SK-N-SH (cell line): ENCODE data around the gene PHKB. TPM values are rescaled to one million over a fixed set of nuclear protein-coding genes. Genes with fewer than 3 reads are reported as not detected.

Experiments
- CTCF ChIA-PET: fragments of 300-600, 350-600 bp; formaldehyde crosslinking; extraction: SDS; loops from one replicate; lab custom pipeline; 2021; lab: Yijun Ruan, JAX
- POLR2A ChIA-PET: fragments of 350-600 bp; sonication (Branson Sonifier 250); formaldehyde crosslinking; extraction: SDS; loops from one replicate; lab custom pipeline; 2020; ENCODE audit warnings: antibody characterized with exemption, inconsistent platforms; lab: Yijun Ruan, JAX
- DNase-seq: peaks from one replicate; pipeline ENCODE4 v3.0.0; 2012
- H2AFZ ChIP-seq: fragments of 200-600 bp; sonication (generic); 2 replicates; pipeline ENCODE4 v1.8.1; 2016; ENCODE audit warnings: antibody characterized with exemption, mild to moderate bottlenecking, low read depth
- H3F3A ChIP-seq: fragments of 200-600 bp; sonication (generic); replicated peaks from 2 replicates; pipeline ENCODE3; 2016; ENCODE audit warnings: antibody characterized with exemption, mild to moderate bottlenecking; ENCODE audit not compliant: insufficient read depth
- H3K27ac ChIP-seq, 2 experiments: fragments of 200-500 bp in 1 of 2; fragments of 200-600 bp in 1 of 2; sonication (Bioruptor generic) in 1 of 2; sonication (generic), shearing (Covaris generic) in 1 of 2; 2 replicates each; pipeline versions ENCODE4 v1.5.1 to v1.6.1; 2014 to 2016; ENCODE audit warnings: low read depth in 2 of 2, inconsistent platforms in 1 of 2, low read length in 1 of 2, mild to moderate bottlenecking in 1 of 2, mixed read lengths in 1 of 2
- H3K27me3 ChIP-seq: fragments of 200-600 bp; sonication (generic), shearing (Covaris generic); 2 replicates; pipeline ENCODE4 v1.6.1; 2016; ENCODE audit warnings: mixed run types; ENCODE audit not compliant: insufficient read depth
- H3K36me3 ChIP-seq, 2 experiments: fragments of 200-500 bp in 1 of 2; fragments of 200-600 bp in 1 of 2; sonication (Bioruptor generic) in 1 of 2; sonication (generic) in 1 of 2; replicated peaks in 1 of 2; 2 replicates each; pipeline versions ENCODE3 to v1.5.1; 2014 to 2016; ENCODE audit warnings: low read length in 1 of 2, mild to moderate bottlenecking in 1 of 2; ENCODE audit not compliant: insufficient read depth in 2 of 2, control insufficient read depth in 1 of 2
- H3K4me1 ChIP-seq, 2 experiments: fragments of 200-500 bp in 1 of 2; fragments of 200-600 bp in 1 of 2; sonication (Bioruptor generic) in 1 of 2; sonication (generic), shearing (Covaris generic) in 1 of 2; 2 replicates each; pipeline versions ENCODE4 v1.5.1 to v1.6.1; 2014 to 2016; ENCODE audit warnings: low read depth in 1 of 2, low read length in 1 of 2, mixed run types in 1 of 2; ENCODE audit not compliant: insufficient read depth in 2 of 2, control insufficient read depth in 1 of 2
- H3K4me2 ChIP-seq: fragments of 200-600 bp; sonication (generic), shearing (Covaris generic); 2 replicates; pipeline ENCODE4 v1.6.1; 2017; ENCODE audit warnings: mixed run types
- H3K4me3 ChIP-seq, 2 experiments: fragments of 200-500 bp in 1 of 2; fragments of 200-600 bp in 1 of 2; sonication (Bioruptor generic) in 1 of 2; sonication (generic), shearing (Covaris generic) in 1 of 2; 2 replicates each; pipeline versions ENCODE4 v1.5.1 to v1.8.1; 2014 to 2016; ENCODE audit warnings: low read depth in 2 of 2, inconsistent platforms in 1 of 2, low read length in 1 of 2, mild to moderate bottlenecking in 1 of 2, mixed read lengths in 1 of 2, moderate library complexity in 1 of 2
- H3K79me2 ChIP-seq: fragments of 200-600 bp; sonication (generic); 2 replicates; pipeline ENCODE4 v1.8.1; 2017; ENCODE audit warnings: mild to moderate bottlenecking; ENCODE audit not compliant: insufficient read depth
- H3K9ac ChIP-seq: fragments of 200-600 bp; sonication (generic); 2 replicates; pipeline ENCODE4 v1.6.1; 2017; ENCODE audit warnings: mixed run types
- H3K9me2 ChIP-seq: fragments of 200-600 bp; sonication (generic); 2 replicates; pipeline ENCODE4 v1.6.1; 2017; ENCODE audit warnings: mixed run types
- H3K9me3 ChIP-seq: fragments of 200-600 bp; sonication (generic); 2 replicates; pipeline ENCODE4 v1.6.1; 2017; ENCODE audit warnings: mixed run types, mild to moderate bottlenecking, moderate library complexity
- H4K20me1 ChIP-seq: fragments of 200-600 bp; sonication (generic); 2 replicates; pipeline ENCODE4 v1.6.1; 2017; ENCODE audit warnings: mild to moderate bottlenecking, mixed run types; ENCODE audit not compliant: insufficient read depth
- FOSL2 ChIP-seq: IDR thresholded peaks from 2 replicates; pipeline ENCODE4 v1.4.0; 2012; ENCODE audit warnings: low read depth, mild to moderate bottlenecking, moderate library complexity, borderline replicate concordance
- FOXM1 ChIP-seq: IDR thresholded peaks from 2 replicates; pipeline ENCODE4 v1.4.0; 2012; ENCODE audit warnings: low read depth, mild to moderate bottlenecking
- GATA2 ChIP-seq: sonication (generic); formaldehyde crosslinking; IDR thresholded peaks from 2 replicates; pipeline ENCODE4 v1.5.0; 2020; ENCODE audit warnings: mild to moderate bottlenecking, missing genetic modification reagents
- JUND ChIP-seq: IDR thresholded peaks from 2 replicates; pipeline ENCODE4 v1.4.0; 2012
- POLR2AphosphoS5 ChIP-seq: IDR thresholded peaks from 2 replicates; pipeline ENCODE4 v1.6.1; 2012; ENCODE audit warnings: low read depth, low read length
- RAD21 ChIP-seq: IDR thresholded peaks from 2 replicates; pipeline ENCODE4 v1.6.1; 2012; ENCODE audit warnings: mild to moderate bottlenecking, low read length
- RFX5 ChIP-seq: IDR thresholded peaks from 2 replicates; pipeline ENCODE4 v1.6.1; 2012; ENCODE audit warnings: mild to moderate bottlenecking, improper control_type of control experiment, low read length
- SIN3A ChIP-seq: IDR thresholded peaks from 2 replicates; pipeline ENCODE4 v1.6.1; 2012; ENCODE audit warnings: low read depth, mild to moderate bottlenecking, low read length, moderate library complexity, borderline replicate concordance
- WGBS: methylation state at CpG from one replicate; pipeline ENCODE4 v1.1.6; 2017; ENCODE audit warnings: low lambda C conversion rate; 5-methylcytosine and 5-hydroxymethylcytosine counted together
- polyA plus RNA-seq, 3 experiments: library from polyadenylated mRNA; depleted of rRNA; stranded (reverse); fragments of >200 nt; gene quantifications; 2 replicates each; pipeline ENCODE4 v1.2.3, GENCODE V29; 2012
- TF ChIP-seq, protein P1 (sequence below): IDR thresholded peaks from 2 replicates; pipeline ENCODE4 v1.4.0; 2012; ENCODE audit warnings: low read depth
- TF ChIP-seq, protein P2 (sequence below): IDR thresholded peaks from 2 replicates; pipeline ENCODE4 v1.6.1; 2012; ENCODE audit warnings: mild to moderate bottlenecking, low read depth, low read length, moderate library complexity
- TF ChIP-seq, protein P3 (sequence below): fragments of 150-350 bp; IDR thresholded peaks from 2 replicates; pipeline ENCODE4 v1.6.1; 2016; ENCODE audit warnings: mild to moderate bottlenecking, low read depth, low read length

The PHKB gene
- polyA plus RNA-seq, 1 of the 3 experiments (the other 2 are of a cell fraction): 20.8 TPM

DNA sequence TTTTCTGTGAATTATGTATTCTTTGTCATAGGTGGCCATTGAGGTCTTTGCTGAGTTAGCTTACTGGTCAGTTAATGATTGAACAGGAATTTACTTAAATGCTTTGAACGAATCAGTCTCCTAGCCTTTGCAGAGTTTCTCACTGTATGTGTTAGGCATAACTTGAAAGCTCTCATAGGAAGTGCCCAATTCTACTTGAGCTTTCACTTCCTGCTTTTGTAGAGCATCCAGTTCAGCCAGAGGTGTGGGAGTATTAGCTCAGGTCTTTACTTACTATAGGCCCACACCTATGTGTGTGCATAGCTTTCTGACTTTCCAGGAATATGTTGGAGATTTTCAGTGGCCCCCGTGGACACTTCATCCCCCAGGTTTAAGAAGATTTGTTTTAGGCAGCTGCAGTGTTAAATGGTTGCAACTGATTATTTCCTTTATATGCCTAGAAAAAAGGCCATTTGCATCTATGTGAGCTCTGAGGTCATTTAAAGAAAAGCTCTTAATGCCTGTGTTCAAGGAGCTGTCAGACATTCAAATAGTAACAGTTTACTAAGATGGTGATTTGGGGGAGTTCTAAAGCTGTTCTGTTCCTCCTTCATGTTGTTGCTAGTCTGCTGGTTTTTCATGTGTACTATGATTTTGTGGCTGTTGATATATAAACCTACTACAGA lies 62.3 kb downstream of the PHKB start:
- 85% methylated on average over 2 of the region's 2 CpGs for WGBS
- no peaks in the 10 kb centered on the region; a peak in 1 of 4 replicates for H3K4me1 ChIP-seq
- no peaks in the 10 kb centered on the region for H3K27me3 ChIP-seq
- H3K27ac ChIP-seq: no peak overlapping the region
- no peak overlapping the region for H2AFZ ChIP-seq
- no peaks in the 10 kb centered on the region for H3K9me2 ChIP-seq
- no peaks in the 10 kb centered on the region for H3K9me3 ChIP-seq
- H3K9ac ChIP-seq: no peak overlapping the region
- H3K79me2 ChIP-seq: no peaks in the 10 kb centered on the region
- ChIA-PET POLR2A (no interaction called here), CTCF (no interaction called here)
- H3K4me2 ChIP-seq: no peak overlapping the region
- DNase-seq: no peak
- H3K4me3 ChIP-seq: no peak overlapping the region
- H3K36me3 ChIP-seq: peaks cover 4 to 7% of the 10 kb centered on the region in 2 experiments
- no peaks in the 10 kb centered on the region for H4K20me1 ChIP-seq
- TF ChIP-seq SIN3A: no peak
- no peak for TF ChIP-seq POLR2AphosphoS5
- TF ChIP-seq RFX5: no peak
- no peak for TF ChIP-seq GATA2 (CRISPR knock-in tag)
- peaks cover 6% of the 10 kb centered on the region for H3F3A ChIP-seq

DNA sequence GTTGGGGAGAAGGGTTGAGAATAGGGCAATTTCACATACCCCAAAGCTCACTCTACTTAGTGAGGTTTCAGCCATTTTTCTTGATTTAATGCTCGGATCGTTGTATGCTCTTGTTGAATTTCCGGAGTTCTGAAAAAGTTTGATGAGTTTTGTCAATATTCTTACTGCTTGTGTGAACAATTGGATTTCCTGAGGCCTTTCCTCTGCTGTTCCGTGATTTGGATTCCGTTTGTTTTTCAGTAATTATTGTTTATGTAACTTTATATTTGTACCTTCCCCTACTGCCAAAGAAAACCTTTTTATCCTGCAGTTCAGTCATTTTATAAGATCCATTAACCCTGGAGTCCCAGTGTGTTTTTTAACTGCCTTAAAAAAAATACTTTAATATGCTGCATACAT lies 62.9 kb downstream of the PHKB start:
- Histone ChIP-seq H3K27me3 (no peaks in the 10 kb centered on the region), H3K4me2 (no peak overlapping the region), H3K79me2 (no peaks in the 10 kb centered on the region), H3K4me1 (no peaks in the 10 kb centered on the region; a peak in 1 of 4 replicates), H3K4me3 (no peak overlapping the region), H3K36me3 (peaks cover 4 to 7% of the 10 kb centered on the region in 2 experiments), H3F3A (peaks cover 6% of the 10 kb centered on the region), H3K9me3 (no peaks in the 10 kb centered on the region), H3K9me2 (no peaks in the 10 kb centered on the region), H4K20me1 (no peaks in the 10 kb centered on the region), H3K27ac (no peak overlapping the region), H3K9ac (no peak overlapping the region), H2AFZ (no peak overlapping the region)
- 97% methylated on average over 5 of the region's 5 CpGs for WGBS
- no peak for TF ChIP-seq RAD21
- no peak for TF ChIP-seq JUND
- TF ChIP-seq FOSL2: no peak
- TF ChIP-seq, protein P1, sequence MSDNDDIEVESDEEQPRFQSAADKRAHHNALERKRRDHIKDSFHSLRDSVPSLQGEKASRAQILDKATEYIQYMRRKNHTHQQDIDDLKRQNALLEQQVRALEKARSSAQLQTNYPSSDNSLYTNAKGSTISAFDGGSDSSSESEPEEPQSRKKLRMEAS: no peak
- TF ChIP-seq, protein P2, sequence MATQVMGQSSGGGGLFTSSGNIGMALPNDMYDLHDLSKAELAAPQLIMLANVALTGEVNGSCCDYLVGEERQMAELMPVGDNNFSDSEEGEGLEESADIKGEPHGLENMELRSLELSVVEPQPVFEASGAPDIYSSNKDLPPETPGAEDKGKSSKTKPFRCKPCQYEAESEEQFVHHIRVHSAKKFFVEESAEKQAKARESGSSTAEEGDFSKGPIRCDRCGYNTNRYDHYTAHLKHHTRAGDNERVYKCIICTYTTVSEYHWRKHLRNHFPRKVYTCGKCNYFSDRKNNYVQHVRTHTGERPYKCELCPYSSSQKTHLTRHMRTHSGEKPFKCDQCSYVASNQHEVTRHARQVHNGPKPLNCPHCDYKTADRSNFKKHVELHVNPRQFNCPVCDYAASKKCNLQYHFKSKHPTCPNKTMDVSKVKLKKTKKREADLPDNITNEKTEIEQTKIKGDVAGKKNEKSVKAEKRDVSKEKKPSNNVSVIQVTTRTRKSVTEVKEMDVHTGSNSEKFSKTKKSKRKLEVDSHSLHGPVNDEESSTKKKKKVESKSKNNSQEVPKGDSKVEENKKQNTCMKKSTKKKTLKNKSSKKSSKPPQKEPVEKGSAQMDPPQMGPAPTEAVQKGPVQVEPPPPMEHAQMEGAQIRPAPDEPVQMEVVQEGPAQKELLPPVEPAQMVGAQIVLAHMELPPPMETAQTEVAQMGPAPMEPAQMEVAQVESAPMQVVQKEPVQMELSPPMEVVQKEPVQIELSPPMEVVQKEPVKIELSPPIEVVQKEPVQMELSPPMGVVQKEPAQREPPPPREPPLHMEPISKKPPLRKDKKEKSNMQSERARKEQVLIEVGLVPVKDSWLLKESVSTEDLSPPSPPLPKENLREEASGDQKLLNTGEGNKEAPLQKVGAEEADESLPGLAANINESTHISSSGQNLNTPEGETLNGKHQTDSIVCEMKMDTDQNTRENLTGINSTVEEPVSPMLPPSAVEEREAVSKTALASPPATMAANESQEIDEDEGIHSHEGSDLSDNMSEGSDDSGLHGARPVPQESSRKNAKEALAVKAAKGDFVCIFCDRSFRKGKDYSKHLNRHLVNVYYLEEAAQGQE: no peak
- TF ChIP-seq, protein P3, sequence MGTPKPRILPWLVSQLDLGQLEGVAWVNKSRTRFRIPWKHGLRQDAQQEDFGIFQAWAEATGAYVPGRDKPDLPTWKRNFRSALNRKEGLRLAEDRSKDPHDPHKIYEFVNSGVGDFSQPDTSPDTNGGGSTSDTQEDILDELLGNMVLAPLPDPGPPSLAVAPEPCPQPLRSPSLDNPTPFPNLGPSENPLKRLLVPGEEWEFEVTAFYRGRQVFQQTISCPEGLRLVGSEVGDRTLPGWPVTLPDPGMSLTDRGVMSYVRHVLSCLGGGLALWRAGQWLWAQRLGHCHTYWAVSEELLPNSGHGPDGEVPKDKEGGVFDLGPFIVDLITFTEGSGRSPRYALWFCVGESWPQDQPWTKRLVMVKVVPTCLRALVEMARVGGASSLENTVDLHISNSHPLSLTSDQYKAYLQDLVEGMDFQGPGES: no peak
- TF ChIP-seq SIN3A: no peak
- TF ChIP-seq FOXM1: no peak
- POLR2A ChIA-PET: no interaction called here
- no peak for DNase-seq
- CTCF ChIA-PET: no interaction called here
